HepG2 (cell line): Measurements from ENCODE around the gene MAP3K7CL.

Experiments used
- ARNT ChIP-seq: fragments of 450-650 bp; IDR thresholded peaks from 2 replicates; pipeline ENCODE4 v1.6.1; 2017
- BHLHE40 ChIP-seq: IDR thresholded peaks from 2 replicates; pipeline ENCODE4 v1.6.1; 2011; ENCODE audit warnings: low read length, improper control_type of control experiment
- CENPX ChIP-seq: sonication (generic); formaldehyde crosslinking; IDR thresholded peaks from 2 replicates; pipeline ENCODE4 v1.9.0; 2021; ENCODE audit warnings: mild to moderate bottlenecking, missing genetic modification reagents, moderate library complexity
- GABPA ChIP-seq, 2 experiments: IDR thresholded peaks; 2 replicates each; pipeline ENCODE4 v1.6.1; 2011 to 2016; ENCODE audit warnings: low read depth in 2 of 2, low read length in 1 of 2, missing biosample characterization in 1 of 2, missing genetic modification characterization in 1 of 2
- MYC ChIP-seq: sonication (generic); formaldehyde crosslinking; IDR thresholded peaks from 2 replicates; pipeline ENCODE4 v1.9.0; 2021; ENCODE audit warnings: missing genetic modification reagents, borderline replicate concordance
- ZKSCAN1 ChIP-seq: fragments of 150-350 bp; IDR thresholded peaks from 2 replicates; pipeline ENCODE4 v1.6.1; 2014; ENCODE audit warnings: low read length
- ZNF326 ChIP-seq: sonication (generic); formaldehyde crosslinking; IDR thresholded peaks from 2 replicates; pipeline ENCODE4 v1.4.0; 2020; ENCODE audit warnings: missing genetic modification reagents, borderline replicate concordance
- ZNF354B ChIP-seq: sonication (generic); formaldehyde crosslinking; IDR thresholded peaks from 2 replicates; pipeline ENCODE4 v1.8.0; 2022; ENCODE audit warnings: mild to moderate bottlenecking, missing genetic modification reagents
- TF ChIP-seq, protein P1 (sequence below): sonication (generic); formaldehyde crosslinking; IDR thresholded peaks from 2 replicates; pipeline ENCODE4 v1.4.0; 2020; ENCODE audit warnings: mild to moderate bottlenecking, missing genetic modification reagents, borderline replicate concordance

DNA sequence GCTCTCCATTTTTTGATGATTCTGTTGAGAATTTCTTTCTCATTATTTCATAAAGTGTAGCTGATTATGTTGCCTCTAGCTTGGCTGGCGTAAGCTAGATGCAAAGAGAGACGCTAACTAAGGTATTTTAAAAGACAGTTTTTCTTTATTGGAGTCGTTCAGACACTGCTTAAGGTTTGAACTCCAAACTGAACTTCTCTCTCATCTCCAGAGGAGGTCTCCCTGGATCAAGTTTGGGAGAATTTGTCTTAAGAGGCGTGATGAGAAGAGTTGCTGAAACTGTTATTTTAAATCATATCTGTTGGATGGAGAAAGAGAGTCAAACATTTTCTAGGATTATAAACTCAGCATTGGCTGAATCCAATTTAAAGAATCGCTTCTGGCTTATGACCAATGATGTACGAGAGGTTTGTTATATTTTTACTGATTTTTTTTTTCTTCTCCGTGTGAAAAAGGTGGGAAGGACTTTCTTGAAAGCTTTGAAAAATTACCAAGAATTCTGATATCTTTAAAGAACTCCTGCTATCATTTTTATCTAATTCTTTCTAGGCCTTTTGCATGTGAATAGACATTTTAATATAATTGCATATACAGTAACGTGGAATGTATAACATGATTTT lies 34.0 kb downstream of the MAP3K7CL start:
- TF ChIP-seq ZNF326 (no peak), CENPX (no peak), ZNF354B (CRISPR knock-in tag) (no peak), ARNT (no peak), ZKSCAN1 (no peak), GABPA (IDR thresholded peaks at IDR 0.05; ENCODE audit: low read depth, low read length) (no peak), GABPA (CRISPR knock-in tag; IDR thresholded peaks at IDR 0.05; ENCODE audit: low read depth) (no peak), BHLHE40 (no peak), MYC (CRISPR knock-in tag) (no peak)
- TF ChIP-seq, protein P1, sequence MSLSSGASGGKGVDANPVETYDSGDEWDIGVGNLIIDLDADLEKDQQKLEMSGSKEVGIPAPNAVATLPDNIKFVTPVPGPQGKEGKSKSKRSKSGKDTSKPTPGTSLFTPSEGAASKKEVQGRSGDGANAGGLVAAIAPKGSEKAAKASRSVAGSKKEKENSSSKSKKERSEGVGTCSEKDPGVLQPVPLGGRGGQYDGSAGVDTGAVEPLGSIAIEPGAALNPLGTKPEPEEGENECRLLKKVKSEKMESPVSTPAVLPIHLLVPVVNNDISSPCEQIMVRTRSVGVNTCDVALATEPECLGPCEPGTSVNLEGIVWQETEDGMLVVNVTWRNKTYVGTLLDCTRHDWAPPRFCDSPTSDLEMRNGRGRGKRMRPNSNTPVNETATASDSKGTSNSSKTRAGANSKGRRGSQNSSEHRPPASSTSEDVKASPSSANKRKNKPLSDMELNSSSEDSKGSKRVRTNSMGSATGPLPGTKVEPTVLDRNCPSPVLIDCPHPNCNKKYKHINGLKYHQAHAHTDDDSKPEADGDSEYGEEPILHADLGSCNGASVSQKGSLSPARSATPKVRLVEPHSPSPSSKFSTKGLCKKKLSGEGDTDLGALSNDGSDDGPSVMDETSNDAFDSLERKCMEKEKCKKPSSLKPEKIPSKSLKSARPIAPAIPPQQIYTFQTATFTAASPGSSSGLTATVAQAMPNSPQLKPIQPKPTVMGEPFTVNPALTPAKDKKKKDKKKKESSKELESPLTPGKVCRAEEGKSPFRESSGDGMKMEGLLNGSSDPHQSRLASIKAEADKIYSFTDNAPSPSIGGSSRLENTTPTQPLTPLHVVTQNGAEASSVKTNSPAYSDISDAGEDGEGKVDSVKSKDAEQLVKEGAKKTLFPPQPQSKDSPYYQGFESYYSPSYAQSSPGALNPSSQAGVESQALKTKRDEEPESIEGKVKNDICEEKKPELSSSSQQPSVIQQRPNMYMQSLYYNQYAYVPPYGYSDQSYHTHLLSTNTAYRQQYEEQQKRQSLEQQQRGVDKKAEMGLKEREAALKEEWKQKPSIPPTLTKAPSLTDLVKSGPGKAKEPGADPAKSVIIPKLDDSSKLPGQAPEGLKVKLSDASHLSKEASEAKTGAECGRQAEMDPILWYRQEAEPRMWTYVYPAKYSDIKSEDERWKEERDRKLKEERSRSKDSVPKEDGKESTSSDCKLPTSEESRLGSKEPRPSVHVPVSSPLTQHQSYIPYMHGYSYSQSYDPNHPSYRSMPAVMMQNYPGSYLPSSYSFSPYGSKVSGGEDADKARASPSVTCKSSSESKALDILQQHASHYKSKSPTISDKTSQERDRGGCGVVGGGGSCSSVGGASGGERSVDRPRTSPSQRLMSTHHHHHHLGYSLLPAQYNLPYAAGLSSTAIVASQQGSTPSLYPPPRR (CRISPR knock-in tag): no peak
